GM23338 (cell line): Measurements from ENCODE around the gene SERPINE2.

Experiments
- CREB1 ChIP-seq: fragments of 250-450 bp; sonication (Bioruptor Pico); IDR thresholded peaks from 2 replicates; pipeline ENCODE4 v1.5.0; 2020; ENCODE audit warnings: low read depth, mild to moderate bottlenecking, moderate library complexity
- CTCF ChIP-seq, 2 experiments: fragments of 200-600 bp in 1 of 2; sonication (generic) in 1 of 2; conservative IDR thresholded peaks; 2 replicates each; pipeline versions ENCODE4 v1.5.1 to v1.6.1; 2016 to 2017; ENCODE audit warnings: antibody characterized with exemption in 2 of 2, low read depth in 2 of 2, mild to moderate bottlenecking in 2 of 2, moderate library complexity in 1 of 2
- ETS1 ChIP-seq: IDR thresholded peaks from 2 replicates; pipeline ENCODE4 v1.6.1; 2016; ENCODE audit warnings: antibody characterized with exemption
- EZH2 ChIP-seq: fragments of 200-600 bp; sonication (generic); IDR thresholded peaks from one replicate; pipeline ENCODE4 v1.8.0; 2017; ENCODE audit warnings: antibody characterized with exemption, mild to moderate bottlenecking, low read depth; ENCODE audit not compliant: unreplicated experiment
- EZH2phosphoT487 ChIP-seq: fragments of 200-600 bp; sonication (generic); IDR thresholded peaks from one replicate; pipeline ENCODE4 v1.8.1; 2018; ENCODE audit warnings: antibody characterized with exemption; ENCODE audit not compliant: unreplicated experiment
- JUNB ChIP-seq: IDR thresholded peaks from one replicate; pipeline ENCODE4 v1.6.1; 2016; ENCODE audit warnings: antibody characterized with exemption; ENCODE audit not compliant: unreplicated experiment
- NANOG ChIP-seq: IDR thresholded peaks from 2 replicates; pipeline ENCODE4 v1.6.1; 2016; ENCODE audit warnings: antibody characterized with exemption, borderline replicate concordance
- POLR2AphosphoS5 ChIP-seq: IDR thresholded peaks from 2 replicates; pipeline ENCODE4 v1.6.1; 2016; ENCODE audit warnings: antibody characterized with exemption, low read depth
- REST ChIP-seq: IDR thresholded peaks from one replicate; pipeline ENCODE4 v1.6.1; 2018; ENCODE audit warnings: antibody characterized with exemption; ENCODE audit not compliant: unreplicated experiment
- STAT1 ChIP-seq: IDR thresholded peaks from one replicate; pipeline ENCODE4 v1.6.1; 2016; ENCODE audit warnings: antibody characterized with exemption; ENCODE audit not compliant: unreplicated experiment
- ZNF114 ChIP-seq: fragments of 250-450 bp; sonication (Bioruptor Pico); IDR thresholded peaks from 2 replicates; pipeline ENCODE4 v1.5.0; 2020; ENCODE audit warnings: mild to moderate bottlenecking, moderate library complexity
- ZNF331 ChIP-seq: fragments of 250-450 bp; sonication (Bioruptor Pico); IDR thresholded peaks from 2 replicates; pipeline ENCODE4 v1.5.0; 2020; ENCODE audit warnings: low read depth, mild to moderate bottlenecking, moderate library complexity
- ZNF462 ChIP-seq: fragments of 250-450 bp; sonication (Bioruptor Pico); IDR thresholded peaks from 2 replicates; pipeline ENCODE4 v1.5.0; 2020; ENCODE audit warnings: mild to moderate bottlenecking, moderate library complexity

GRCh38 chr2:224038830-224039079, 331 bp downstream of the SERPINE2 start:
- TF ChIP-seq EZH2 (no peak), CTCF (conservative IDR thresholded peaks at IDR 0.05; ENCODE audit: low read depth in 2 of 2) (no peak), ZNF331 (CRISPR knock-in tag) (no peak), EZH2phosphoT487 (no peak), CREB1 (CRISPR knock-in tag) (no peak), POLR2AphosphoS5 (no peak), REST (no peak), JUNB (no peak), ETS1 (no peak), STAT1 (no peak), NANOG (no peak), ZNF114 (no peak), ZNF462 (CRISPR knock-in tag) (no peak)
